RKO (cell line): Measurements from ENCODE around the gene POLN.

ENCODE experiments used
- DNase-seq: peaks from one replicate; pipeline ENCODE4 v3.0.0-alpha.2; 2016; ENCODE audit warnings: low spot score

The POLN gene

GRCh38 chr4:2262145-2262943 is 20.4 kb upstream of the POLN start:
- peak; percentile 100 for DNase-seq

- DNase-seq = no peak
Measured at GRCh38 chr4:2261853-2262144, 19.9 kb upstream of the POLN start, which contains the start of gene MXD4. MXD4 (minus strand) TSS chr4:2262109; CDS start chr4:2261980, 129 bp downstream.

GRCh38 chr4:2261110-2261852 is 19.4 kb upstream of the POLN start:
- DNase-seq = peak; percentile 62

- no peak for DNase-seq
Measured at GRCh38 chr4:2260344-2261109, 18.6 kb upstream of the POLN start.

- no peak for DNase-seq
Measured at GRCh38 chr4:2259541-2260343, 17.8 kb upstream of the POLN start.

GRCh38 chr4:2259036-2259540 is 17.2 kb upstream of the POLN start:
- no peak for DNase-seq

- DNase-seq = no peak
Measured at GRCh38 chr4:2258091-2259035, 16.4 kb upstream of the POLN start.

- DNase-seq = no peak
Measured at GRCh38 chr4:2257361-2258081, 15.6 kb upstream of the POLN start.

GRCh38 chr4:2256781-2257191 is 14.9 kb upstream of the POLN start:
- DNase-seq = no peak

GRCh38 chr4:2256156-2256731 is 14.3 kb upstream of the POLN start:
- DNase-seq = no peak

GRCh38 chr4:2255501-2256155 is 13.7 kb upstream of the POLN start:
- DNase-seq = no peak

GRCh38 chr4:2254665-2255500 is 13.0 kb upstream of the POLN start:
- DNase-seq = no peak

- DNase-seq = no peak
Measured at GRCh38 chr4:2253160-2254084, 11.5 kb upstream of the POLN start.

GRCh38 chr4:2252530-2253091 is 10.7 kb upstream of the POLN start:
- no peak for DNase-seq

GRCh38 chr4:2251795-2252529 is 10.0 kb upstream of the POLN start:
- no peak for DNase-seq
